Aorta (tissue), 5 donors: ENCODE results near the gene USP40. TPM values are rescaled to one million over a fixed set of nuclear protein-coding genes. Genes with fewer than 3 reads are reported as not detected.

Experiments
- ATAC-seq: fragments of 200-7000 bp; cut with Tn5 transposase; one replicate; pipeline ENCODE4 v1.9.1; 2022; ENCODE audit warnings: moderate library complexity; ENCODE audit not compliant: low FRiP score
- DNase-seq, 2 donors: peaks; one replicate each; pipeline ENCODE4 v3.0.0-alpha.2; 2020
- H3K27ac ChIP-seq, 2 donors: one replicate each; pipeline ENCODE4 v1.5.1; 2013; ENCODE audit warnings: low read length in 2 of 2, mild to moderate bottlenecking in 2 of 2, moderate library complexity in 2 of 2, control low read depth in 1 of 2, inconsistent platforms in 1 of 2, low read depth in 1 of 2
- H3K27me3 ChIP-seq, 2 donors: one replicate each; pipeline ENCODE4 v1.6.1; 2013; ENCODE audit warnings: control low read depth in 1 of 2, low read length in 1 of 2, mild to moderate bottlenecking in 1 of 2, moderate library complexity in 1 of 2; ENCODE audit not compliant: insufficient read depth in 2 of 2, control insufficient read depth in 1 of 2
- H3K36me3 ChIP-seq, 2 donors: one replicate each; pipeline ENCODE4 v1.6.1; 2013; ENCODE audit warnings: control low read depth in 1 of 2, low read length in 1 of 2, mild to moderate bottlenecking in 1 of 2; ENCODE audit not compliant: insufficient read depth in 2 of 2, control insufficient read depth in 1 of 2
- H3K4me1 ChIP-seq, 2 donors: one replicate each; pipeline ENCODE4 v1.6.1; 2013; ENCODE audit warnings: low read length in 2 of 2, control low read depth in 1 of 2, mild to moderate bottlenecking in 1 of 2, moderate library complexity in 1 of 2; ENCODE audit not compliant: insufficient read depth in 2 of 2, control insufficient read depth in 1 of 2
- H3K4me3 ChIP-seq, 2 donors: one replicate each; pipeline ENCODE4 v1.5.1; 2013; ENCODE audit warnings: low read length in 2 of 2, control low read depth in 1 of 2, mild to moderate bottlenecking in 1 of 2
- H3K9me3 ChIP-seq: one replicate; pipeline ENCODE4 v1.6.1; 2013; ENCODE audit warnings: mild to moderate bottlenecking, low read length; ENCODE audit not compliant: control insufficient read depth
- WGBS, 2 donors: extraction: QIAGEN DNeasy Blood & Tissue Kit; methylation state at CpG; one replicate each; pipeline ENCODE4 v1.1.7; 2013; 5-methylcytosine and 5-hydroxymethylcytosine counted together
- intact Hi-C, 2 donors: fragments of 100-400 bp; cut with DNase I; formaldehyde crosslinking; loops; one replicate each; pipeline versions ENCODE4 v1.14.2 to v1.15.0; 2022
- polyA plus RNA-seq, 2 donors: library from polyadenylated mRNA; stranded (reverse); fragments of 200-250 nt; gene quantifications; one replicate each; pipeline ENCODE4 v1.2.3, GENCODE V29; 2013
- total RNA-seq, 2 donors: library from RNA; stranded (reverse); fragmentation: NEBNext Ultra II Directional; extraction: Animal tissue kit (Norgen Biotek cat#: 25700); gene quantifications; one replicate each; pipeline ENCODE4 v1.2.1, GENCODE V29; 2021
- donor health status: healthy with polysubstance abuse.
- donor health status: Bipolar disorder and iron deficiency.
- donor health status: DM: no; HTN: no; CAD: no.
- donor health status: DM: no; HTN: no; CAD: no.
- donor health status: DM: yes; HTN: yes; CAD: no.

Gene USP40
- total and polyA plus RNA-seq, 4 donors = 11.4 to 52.6 (median 30.0) TPM

DNA sequence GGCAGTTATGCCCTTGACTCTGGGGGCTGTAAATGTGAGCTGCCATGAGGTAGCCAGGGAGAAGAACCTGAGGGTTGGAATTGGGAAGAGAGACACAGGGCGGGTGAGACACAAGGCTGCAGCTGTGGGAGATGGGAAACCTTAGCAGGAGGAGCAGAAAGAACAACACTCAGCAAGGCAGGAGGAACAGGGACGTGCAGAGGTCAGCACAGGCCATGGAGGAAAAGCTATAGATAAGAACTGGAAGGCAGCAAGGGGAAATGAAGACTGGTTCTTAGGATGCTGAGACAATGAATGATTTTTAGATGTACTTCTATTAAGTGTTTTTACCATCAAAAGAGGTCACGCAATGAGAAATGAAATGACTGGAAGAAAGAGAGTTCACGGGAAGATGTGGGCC, 80.2 kb downstream of the USP40 start:
- intact Hi-C loops = loop anchor here in 1 of 2 donors (5.0 to 10.0 kb wide), 2 partner anchors 69 to 218 kb away; no protein-coding TSS in a partner anchor
- Histone ChIP-seq H3K36me3 (no peaks in the 10 kb centered on the region), H3K4me1 (peaks cover 2 to 8% of the 10 kb centered on the region in 2 donors), H3K27ac (peak overlapping the region; percentile 47 to 100), H3K4me3 (no peak overlapping the region), H3K9me3 (no peaks in the 10 kb centered on the region), H3K27me3 (no peaks in the 10 kb centered on the region)
- DNase-seq = no peak
- WGBS, 2 donors = 42 to 50% methylated on average over 4 of the region's 4 CpGs
- ATAC-seq = no peak

DNA sequence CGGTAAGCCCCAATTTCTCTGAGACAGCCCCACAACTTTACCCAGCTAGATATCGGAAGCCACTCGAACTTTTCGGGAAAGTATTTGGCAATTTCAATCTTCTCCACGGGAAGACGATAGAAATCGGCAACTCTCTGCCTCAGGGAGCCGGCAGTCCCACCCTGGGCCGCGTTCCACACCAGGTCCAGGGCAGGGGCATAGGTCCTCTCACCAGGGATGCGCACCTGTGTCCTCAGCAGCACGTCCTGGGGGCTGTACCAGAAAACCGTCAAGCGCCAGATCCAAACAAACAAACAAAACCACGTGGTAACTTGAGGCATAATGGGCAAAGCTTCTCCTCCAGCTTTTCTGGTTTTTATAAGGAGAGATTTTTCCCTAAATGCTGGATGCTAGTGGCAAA, 80.9 kb downstream of the USP40 start:
- intact Hi-C loops = loop anchor here in 1 of 2 donors (5.0 to 10.0 kb wide), 2 partner anchors 68 to 219 kb away; no protein-coding TSS in a partner anchor
- DNase-seq = peak in 1 of 2 donors; percentile 55
- ATAC-seq = no peak
- no peaks in the 10 kb centered on the region for H3K9me3 ChIP-seq
- 82 to 90% methylated on average over 15 of the region's 15 CpGs for WGBS, 2 donors
- no peaks in the 10 kb centered on the region for H3K36me3 ChIP-seq
- H3K27me3 ChIP-seq = no peaks in the 10 kb centered on the region
- no peak overlapping the region for H3K4me3 ChIP-seq
- peak overlapping the region in 1 of 2 donors; percentile 100 for H3K27ac ChIP-seq
- H3K4me1 ChIP-seq = peaks cover 2 to 8% of the 10 kb centered on the region in 2 donors

DNA sequence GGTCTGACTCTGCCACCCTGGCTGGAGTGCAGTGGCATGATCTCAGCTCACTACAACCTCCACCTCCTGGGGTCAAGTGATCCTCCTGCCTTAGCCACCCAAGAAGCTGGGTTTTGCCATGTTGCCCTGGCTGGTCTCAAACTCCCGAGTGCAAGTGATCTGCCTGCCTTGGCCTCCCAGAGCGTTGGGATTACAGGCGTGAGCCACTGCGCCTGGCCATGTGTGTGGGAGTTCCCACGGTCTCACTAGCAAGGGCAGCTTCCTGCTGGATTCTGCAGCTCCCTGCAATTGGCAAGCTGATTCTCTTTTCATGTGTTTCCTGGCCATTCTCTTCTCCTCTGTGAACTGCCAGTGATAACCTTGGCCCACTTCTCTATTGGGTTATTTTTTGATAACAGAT, 84.0 kb downstream of the USP40 start:
- no peak for DNase-seq

DNA sequence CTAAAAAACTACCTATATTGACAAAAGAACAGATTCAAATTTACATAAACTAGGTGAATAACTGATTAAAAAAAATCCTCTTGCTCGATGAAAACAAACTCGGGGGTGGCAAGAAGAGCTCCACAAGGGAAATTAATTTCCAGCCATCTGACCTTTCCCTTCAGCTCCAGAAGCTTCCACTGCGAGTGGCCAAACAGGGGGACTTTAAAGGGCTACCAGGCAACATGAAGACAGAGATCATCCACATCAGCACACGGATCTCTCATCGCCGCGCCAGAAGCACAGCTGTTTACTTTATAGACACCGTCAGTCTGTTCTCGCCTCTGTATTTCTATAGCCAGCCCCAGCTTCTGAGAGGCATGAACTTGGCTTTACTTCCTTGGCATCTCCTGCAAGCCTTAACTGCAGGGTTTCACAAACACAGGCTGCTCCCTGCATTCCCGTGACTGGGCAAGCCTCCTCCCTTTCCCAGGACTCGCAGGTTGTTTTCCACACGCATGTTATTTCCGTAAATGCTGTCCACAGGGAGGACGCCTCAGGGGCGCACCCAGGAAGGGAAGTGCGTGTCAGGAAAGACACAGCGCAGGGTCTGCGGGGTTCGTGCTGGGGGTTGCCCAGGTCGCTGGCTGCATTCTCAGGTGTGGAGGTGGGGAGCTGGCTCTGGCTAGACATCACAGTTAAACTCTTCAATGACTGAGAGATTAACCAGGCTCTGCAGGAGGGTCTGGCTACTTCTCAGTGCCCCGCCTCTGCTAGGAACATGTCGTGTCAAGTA, 85.0 kb downstream of the USP40 start:
- Histone ChIP-seq H3K9me3 (no peaks in the 10 kb centered on the region), H3K4me3 (no peak overlapping the region), H3K27ac (peak overlapping the region in 1 of 2 donors; percentile 32), H3K27me3 (no peaks in the 10 kb centered on the region), H3K4me1 (peaks cover 0 to 3% of the 10 kb centered on the region in 2 donors), H3K36me3 (no peaks in the 10 kb centered on the region)
- DNase-seq = peak in 1 of 2 donors; percentile 66
- intact Hi-C loops = loop anchor here in 1 of 2 donors (10.0 kb wide), 1 partner anchor 223 kb away; no protein-coding TSS in a partner anchor
- no peak for ATAC-seq
- 30 to 36% methylated on average over 22 of the region's 22 CpGs for WGBS, 2 donors

More for the DNA sequence above, 84.0 kb downstream of the USP40 start:
- Histone ChIP-seq H3K27ac (no peak overlapping the region), H3K36me3 (no peaks in the 10 kb centered on the region), H3K9me3 (no peaks in the 10 kb centered on the region), H3K27me3 (no peaks in the 10 kb centered on the region), H3K4me1 (peaks cover 0 to 7% of the 10 kb centered on the region in 2 donors), H3K4me3 (no peak overlapping the region)
- ATAC-seq = no peak
- 75 to 77% methylated on average over 5 of the region's 5 CpGs for WGBS, 2 donors
- intact Hi-C loops = loop anchor here in 1 of 2 donors (10.0 kb wide), 1 partner anchor 222 kb away; no protein-coding TSS in a partner anchor

DNA sequence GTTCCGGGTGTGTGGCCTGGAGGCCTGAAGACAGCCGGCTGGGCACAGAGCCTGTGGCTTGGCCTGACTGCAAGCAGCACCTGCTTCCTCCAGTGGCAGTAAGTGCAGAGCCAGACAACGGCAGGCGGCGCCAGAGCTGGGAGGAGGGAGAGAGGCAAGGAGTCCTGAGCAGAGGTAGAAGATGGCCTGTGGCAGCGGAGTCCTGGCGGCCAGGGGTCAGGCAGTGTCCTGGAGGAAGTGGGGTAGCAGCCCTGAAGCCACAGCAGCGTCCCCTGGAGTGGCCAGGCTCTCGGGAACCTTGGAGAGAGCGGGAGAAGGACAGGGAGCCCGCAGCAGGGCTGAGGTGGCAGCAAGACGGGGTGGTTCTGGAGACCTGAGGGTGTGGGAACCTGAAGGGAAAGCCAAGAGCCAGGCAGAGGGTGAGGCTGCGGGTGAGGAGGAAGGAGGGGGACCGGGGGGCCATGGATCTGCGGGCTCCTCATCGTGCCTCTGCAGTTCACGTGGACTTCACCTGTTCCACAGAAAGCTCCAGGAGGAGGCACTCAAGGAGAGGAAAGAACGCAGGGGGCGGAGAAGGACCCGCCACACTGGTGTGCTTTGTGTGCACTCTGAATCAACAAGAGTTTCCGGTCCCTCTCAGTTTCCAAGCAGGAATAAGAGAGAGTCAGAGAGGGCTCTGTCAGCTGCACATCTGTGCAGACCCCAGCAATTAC, 85.9 kb downstream of the USP40 start:
- no peaks in the 10 kb centered on the region for H3K9me3 ChIP-seq
- WGBS, 2 donors = 74 to 81% methylated on average over 21 of the region's 21 CpGs
- H3K36me3 ChIP-seq = no peaks in the 10 kb centered on the region
- H3K4me1 ChIP-seq = no peaks in the 10 kb centered on the region
- ATAC-seq (peak; percentile 26), DNase-seq (peak; percentile 68 to 79)
- H3K27me3 ChIP-seq = no peaks in the 10 kb centered on the region
- no peak overlapping the region for H3K27ac ChIP-seq
- H3K4me3 ChIP-seq = no peak overlapping the region
- intact Hi-C loops = loop anchor here in 1 of 2 donors (10.0 kb wide), 1 partner anchor 224 kb away; no protein-coding TSS in a partner anchor

DNA sequence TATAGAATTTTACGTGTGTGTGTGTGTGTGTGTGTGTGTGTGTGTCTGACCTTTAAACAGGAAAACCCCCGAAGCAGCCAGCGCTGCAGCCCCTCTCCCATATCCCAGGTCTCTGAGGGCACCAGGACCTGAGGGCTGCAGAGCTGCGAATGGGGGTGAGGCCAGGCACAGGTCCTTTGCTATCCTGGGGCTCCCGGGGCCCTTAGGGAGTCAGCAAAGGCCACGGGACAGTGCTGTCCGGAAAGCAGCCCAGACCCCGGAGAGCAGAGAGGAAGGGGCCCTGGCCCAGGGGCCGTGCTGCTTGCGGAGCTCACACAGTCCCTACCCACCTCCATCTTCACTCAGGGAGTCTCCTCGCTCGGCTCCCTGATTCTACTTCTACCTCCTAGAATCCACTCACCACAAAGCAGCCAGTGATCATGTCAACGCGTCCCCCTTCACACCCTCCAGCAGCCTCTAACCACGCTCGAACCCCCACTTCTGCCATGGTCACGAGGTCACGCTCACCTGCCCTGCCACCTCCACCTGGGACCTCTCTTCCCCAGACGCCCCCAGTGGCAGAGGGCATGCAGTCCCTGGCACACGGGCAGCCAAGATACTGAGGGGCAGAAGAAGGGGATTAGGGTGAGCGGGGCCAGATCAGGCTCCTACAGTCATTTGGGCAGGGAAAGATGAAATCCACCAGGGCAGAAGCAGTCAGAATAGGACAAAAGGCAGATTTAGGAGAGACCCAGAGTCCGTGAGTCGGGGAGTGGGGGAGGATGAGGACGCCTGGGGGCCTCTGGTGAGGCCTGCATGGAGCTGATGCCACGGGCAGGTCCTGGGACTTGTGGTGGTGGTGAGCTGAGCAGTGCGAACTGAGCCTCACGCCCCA, 86.7 kb downstream of the USP40 start:
- H3K4me1 ChIP-seq = no peaks in the 10 kb centered on the region
- H3K27ac ChIP-seq = no peak overlapping the region
- WGBS, 2 donors = 85 to 90% methylated on average over 25 to 27 of the region's 27 CpGs
- H3K4me3 ChIP-seq = no peak overlapping the region
- no peaks in the 10 kb centered on the region for H3K9me3 ChIP-seq
- DNase-seq (peak in 1 of 2 donors; percentile 55), ATAC-seq (no peak)
- no peaks in the 10 kb centered on the region for H3K36me3 ChIP-seq
- intact Hi-C loops = loop anchor here in 1 of 2 donors (10.0 kb wide), 1 partner anchor 225 kb away; no protein-coding TSS in a partner anchor
- no peaks in the 10 kb centered on the region for H3K27me3 ChIP-seq

DNA sequence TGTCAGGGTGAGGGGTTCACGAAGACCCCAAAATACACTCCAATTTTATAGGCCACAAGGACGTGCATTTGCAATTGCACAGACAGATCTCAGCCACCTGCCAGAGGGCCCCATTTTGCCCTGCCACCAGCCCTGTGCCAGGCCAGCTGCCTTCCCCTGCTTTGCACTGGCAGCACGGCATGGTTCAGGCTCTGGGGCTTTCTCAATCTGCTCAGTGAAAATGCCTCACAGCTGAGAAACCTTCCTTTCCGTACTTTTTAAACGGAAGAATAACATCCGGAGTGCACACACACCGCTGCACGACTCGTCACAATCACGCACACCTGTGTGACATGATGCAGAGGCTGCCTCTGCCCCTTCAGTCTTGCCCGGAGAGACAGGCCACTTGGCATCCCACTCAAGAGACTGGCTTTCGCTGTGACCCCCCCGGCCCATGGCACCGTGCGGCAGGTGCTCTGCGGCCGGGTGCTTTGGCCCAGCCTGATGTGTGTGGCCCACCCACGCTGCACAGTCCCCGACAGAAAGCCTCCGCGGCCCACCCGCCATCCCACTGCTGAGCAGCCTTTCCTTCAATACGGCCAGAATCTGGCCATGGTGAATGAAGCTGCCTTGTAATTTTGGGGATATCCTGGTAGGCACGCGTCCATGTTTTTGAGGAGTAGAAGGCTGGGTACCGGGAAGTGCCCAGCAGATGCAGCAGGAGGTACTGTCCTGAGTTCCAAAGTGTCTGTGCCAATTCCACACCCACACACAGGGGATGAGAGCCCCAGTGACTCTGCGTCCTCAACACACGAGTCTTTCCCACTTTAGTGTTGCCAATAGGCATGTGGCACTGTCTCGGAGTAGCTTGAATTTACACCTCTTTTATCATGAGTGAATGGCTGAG, 88.8 kb downstream of the USP40 start:
- H3K27me3 ChIP-seq = no peaks in the 10 kb centered on the region
- no peaks in the 10 kb centered on the region for H3K9me3 ChIP-seq
- no peaks in the 10 kb centered on the region for H3K4me1 ChIP-seq
- H3K36me3 ChIP-seq = no peaks in the 10 kb centered on the region
- ATAC-seq (no peak), DNase-seq (peak in 1 of 2 donors; percentile 63)
- H3K27ac ChIP-seq = no peak overlapping the region
- WGBS, 2 donors = 94 to 95% methylated on average over 29 of the region's 29 CpGs
- intact Hi-C loops = no loop called here
- H3K4me3 ChIP-seq = no peak overlapping the region
